ENCODE data around the gene STAC3. TPM values are rescaled to one million over a fixed set of nuclear protein-coding genes. Genes with fewer than 3 reads are reported as not detected.
A peak's percentile ranks its signal among the peaks of the same experiment; 100 is the strongest.

STAC3 gene
- total RNA-seq, 2 experiments from 2014 or later: 2.0 to 3.0 TPM

GRCh38 chr12:57242329-57242690 lies 8.7 kb downstream of the STAC3 start:
- Histone ChIP-seq H3K4me3 (ENCODE audit: low read length) (peak overlapping the region; percentile 46), H3K27me3 (ENCODE audit: control insufficient read depth in 1 of 2, insufficient read depth in 2 of 2, low read length in 2 of 2) (peaks cover 52 to 53% of the 10 kb centered on the region in 2 experiments), H3K9me3 (ENCODE audit: control insufficient read depth in 1 of 2, insufficient read depth in 1 of 2, low read length in 2 of 2) (peaks cover 0 to 19% of the 10 kb centered on the region in 2 experiments), H3K36me3 (ENCODE audit: insufficient read depth, low read length) (no peaks in the 10 kb centered on the region), H3K27ac (ENCODE audit: low read depth in 1 of 2, low read length in 2 of 2) (no peak overlapping the region), H3K4me1 (ENCODE audit: insufficient read depth, low read length) (peaks cover 71% of the 10 kb centered on the region)
- Mint-ChIP-seq H3K4me3 (peak overlapping the region; percentile 68), H3K36me3 (ENCODE audit: low read depth) (no peaks in the 10 kb centered on the region), H3K27ac (no peak overlapping the region), H3K9me3 (no peaks in the 10 kb centered on the region), H3K27me3 (peaks cover 68% of the 10 kb centered on the region), H3K4me1 (ENCODE audit: low read depth) (peaks cover 66% of the 10 kb centered on the region)
- no peak for ATAC-seq (ENCODE audit: poor library complexity)
- TF ChIP-seq, protein P1, sequence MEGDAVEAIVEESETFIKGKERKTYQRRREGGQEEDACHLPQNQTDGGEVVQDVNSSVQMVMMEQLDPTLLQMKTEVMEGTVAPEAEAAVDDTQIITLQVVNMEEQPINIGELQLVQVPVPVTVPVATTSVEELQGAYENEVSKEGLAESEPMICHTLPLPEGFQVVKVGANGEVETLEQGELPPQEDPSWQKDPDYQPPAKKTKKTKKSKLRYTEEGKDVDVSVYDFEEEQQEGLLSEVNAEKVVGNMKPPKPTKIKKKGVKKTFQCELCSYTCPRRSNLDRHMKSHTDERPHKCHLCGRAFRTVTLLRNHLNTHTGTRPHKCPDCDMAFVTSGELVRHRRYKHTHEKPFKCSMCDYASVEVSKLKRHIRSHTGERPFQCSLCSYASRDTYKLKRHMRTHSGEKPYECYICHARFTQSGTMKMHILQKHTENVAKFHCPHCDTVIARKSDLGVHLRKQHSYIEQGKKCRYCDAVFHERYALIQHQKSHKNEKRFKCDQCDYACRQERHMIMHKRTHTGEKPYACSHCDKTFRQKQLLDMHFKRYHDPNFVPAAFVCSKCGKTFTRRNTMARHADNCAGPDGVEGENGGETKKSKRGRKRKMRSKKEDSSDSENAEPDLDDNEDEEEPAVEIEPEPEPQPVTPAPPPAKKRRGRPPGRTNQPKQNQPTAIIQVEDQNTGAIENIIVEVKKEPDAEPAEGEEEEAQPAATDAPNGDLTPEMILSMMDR (IDR thresholded peaks at IDR 0.05): no peak
- POLR2A ChIA-PET: interaction anchor here (0.6 to 4.3 kb wide), 11 partner anchors 9 to 196 kb away, joined by 3 to 19 read pairs (median 5); partner anchors contain the start of genes NEMP1 and SHMT2
- no peak for DNase-seq
- CTCF ChIA-PET: interaction anchor here (0.6 to 10.7 kb wide), 8 partner anchors 12 to 491 kb away, joined by 3 to 225 read pairs (median 7); partner anchors contain the start of genes NXPH4, SHMT2 and STAT6
- intact Hi-C loops (cut with DNase I, micrococcal nuclease): loop anchor here in 1 of 2 experiments (5.0 kb wide), 1 partner anchor 115 kb away; the partner anchor contains the start of gene LRP1

GRCh38 chr12:57241402-57242310 lies 9.3 kb downstream of the STAC3 start:
- Mint-ChIP-seq H3K4me1 (ENCODE audit: low read depth) (peaks cover 73% of the 10 kb centered on the region), H3K27ac (no peak overlapping the region), H3K4me3 (peak overlapping the region; percentile 68), H3K9me3 (no peaks in the 10 kb centered on the region), H3K27me3 (peaks cover 75% of the 10 kb centered on the region), H3K36me3 (ENCODE audit: low read depth) (no peaks in the 10 kb centered on the region)
- no peak overlapping the region for H3K27ac ChIP-seq (ENCODE audit: low read depth in 1 of 2, low read length in 2 of 2)
- peaks cover 78% of the 10 kb centered on the region for H3K4me1 ChIP-seq (ENCODE audit: insufficient read depth, low read length)
- TF ChIP-seq, protein P1 (IDR thresholded peaks at IDR 0.05): no peak
- POLR2A ChIA-PET: interaction anchor here (0.6 to 4.3 kb wide), 6 partner anchors 8 to 130 kb away, joined by 3 to 19 read pairs (median 6); partner anchors contain the start of genes SHMT2 and STAT6
- ATAC-seq (ENCODE audit: poor library complexity) (no peak), DNase-seq (peak in 1 of 14 experiments; percentile 40)
- H3K27me3 ChIP-seq (ENCODE audit: control insufficient read depth in 1 of 2, insufficient read depth in 2 of 2, low read length in 2 of 2): peaks cover 59 to 60% of the 10 kb centered on the region in 2 experiments
- peaks cover 0 to 19% of the 10 kb centered on the region in 2 experiments for H3K9me3 ChIP-seq (ENCODE audit: control insufficient read depth in 1 of 2, insufficient read depth in 1 of 2, low read length in 2 of 2)
- no peaks in the 10 kb centered on the region for H3K36me3 ChIP-seq (ENCODE audit: insufficient read depth, low read length)
- CTCF ChIA-PET: interaction anchor here (0.6 to 10.7 kb wide), 4 partner anchors 25 to 490 kb away, joined by 3 to 225 read pairs (median 7); partner anchors contain the start of genes NXPH4 and STAT6
- intact Hi-C loops (cut with DNase I, micrococcal nuclease): loop anchor here in 1 of 2 experiments (5.0 kb wide), 1 partner anchor 114 kb away; the partner anchor contains the start of gene LRP1
- H3K4me3 ChIP-seq (ENCODE audit: low read length): no peak overlapping the region

- H3K27me3 ChIP-seq (ENCODE audit: control insufficient read depth in 1 of 2, insufficient read depth in 2 of 2, low read length in 2 of 2): peaks cover 60 to 65% of the 10 kb centered on the region in 2 experiments
- ChIA-PET CTCF (interaction anchor here (1.0 to 10.7 kb wide), 3 partner anchors 12 to 25 kb away, joined by 3 to 225 read pairs (median 127); partner anchors contain the start of genes NXPH4 and SHMT2), POLR2A (interaction anchor here (0.6 to 4.3 kb wide), 6 partner anchors 9 to 488 kb away, joined by 3 to 48 read pairs (median 16); partner anchors contain the start of gene SHMT2)
- no peaks in the 10 kb centered on the region for H3K9me3 Mint-ChIP-seq
- H3K4me1 Mint-ChIP-seq (ENCODE audit: low read depth): peaks cover 79% of the 10 kb centered on the region
- no peaks in the 10 kb centered on the region for H3K36me3 Mint-ChIP-seq (ENCODE audit: low read depth)
- H3K36me3 ChIP-seq (ENCODE audit: insufficient read depth, low read length): no peaks in the 10 kb centered on the region
- peak overlapping the region; percentile 96 for H3K4me3 Mint-ChIP-seq
- no peak overlapping the region for H3K27ac ChIP-seq (ENCODE audit: low read depth in 1 of 2, low read length in 2 of 2)
- no peak overlapping the region for H3K27ac Mint-ChIP-seq
- H3K27me3 Mint-ChIP-seq: peaks cover 82% of the 10 kb centered on the region
- H3K9me3 ChIP-seq (ENCODE audit: control insufficient read depth in 1 of 2, insufficient read depth in 1 of 2, low read length in 2 of 2): peaks cover 0 to 25% of the 10 kb centered on the region in 2 experiments
- DNase-seq: peak in 2 of 14 experiments; percentile 43 to 48
- no peak for ATAC-seq (ENCODE audit: poor library complexity)
- H3K4me3 ChIP-seq (ENCODE audit: low read length): peak overlapping the region; percentile 82
- intact Hi-C loops (cut with DNase I, micrococcal nuclease): loop anchor here in 1 of 2 experiments (5.0 kb wide), 1 partner anchor 114 kb away; the partner anchor contains the start of gene LRP1
- peaks cover 85% of the 10 kb centered on the region for H3K4me1 ChIP-seq (ENCODE audit: insufficient read depth, low read length)
- TF ChIP-seq, protein P1 (IDR thresholded peaks at IDR 0.05): no peak
These were observed 10.0 kb downstream of the STAC3 start for GRCh38 chr12:57240926-57241401.

Data from CD4-positive, alpha-beta T cell (primary cell).